H9 (cell line): ENCODE data around the gene SLC6A2. TPM values are rescaled to one million over a fixed set of nuclear protein-coding genes. Genes with fewer than 3 reads are reported as not detected.

ENCODE experiments used
- DNase-seq: peaks from one replicate; pipeline ENCODE4 v3.0.0-alpha.2; 2017
- H2AFZ ChIP-seq: one replicate; pipeline ENCODE4 v1.6.1; 2013; ENCODE audit warnings: mild to moderate bottlenecking, low read length, control low read depth, moderate library complexity
- H2AK5ac ChIP-seq: 2 replicates; pipeline ENCODE4 v1.6.1; 2013; ENCODE audit warnings: low read length, control low read depth, mixed read lengths; ENCODE audit not compliant: insufficient read length
- H2BK120ac ChIP-seq: one replicate; pipeline ENCODE4 v1.6.1; 2013; ENCODE audit warnings: low read depth, mild to moderate bottlenecking, low read length, control low read depth, inconsistent platforms; ENCODE audit not compliant: poor library complexity, severe bottlenecking
- H2BK12ac ChIP-seq: 2 replicates; pipeline ENCODE4 v1.6.1; 2013; ENCODE audit warnings: low read length, control low read depth, mixed read lengths, low read depth; ENCODE audit not compliant: insufficient read length
- H2BK15ac ChIP-seq: 2 replicates; pipeline ENCODE4 v1.6.1; 2013; ENCODE audit warnings: low read depth, low read length, control low read depth
- H2BK20ac ChIP-seq: one replicate; pipeline ENCODE4 v1.6.1; 2013; ENCODE audit warnings: low read depth, mild to moderate bottlenecking, low read length, control low read depth, inconsistent platforms; ENCODE audit not compliant: poor library complexity, severe bottlenecking
- H2BK5ac ChIP-seq: 2 replicates; pipeline ENCODE4 v1.6.1; 2013; ENCODE audit warnings: low read length, control low read depth, mixed read lengths; ENCODE audit not compliant: insufficient read length
- H3K14ac ChIP-seq: 2 replicates; pipeline ENCODE4 v1.6.1; 2013; ENCODE audit warnings: low read length, control low read depth; ENCODE audit not compliant: insufficient read depth
- H3K18ac ChIP-seq: 2 replicates; pipeline ENCODE4 v1.6.1; 2013; ENCODE audit warnings: low read depth, mild to moderate bottlenecking, mixed read lengths, low read length, control low read depth; ENCODE audit not compliant: insufficient read length
- H3K23ac ChIP-seq: 2 replicates; pipeline ENCODE4 v1.6.1; 2013; ENCODE audit warnings: low read length, control low read depth, mixed read lengths, low read depth; ENCODE audit not compliant: insufficient read length
- H3K23me2 ChIP-seq: 2 replicates; pipeline ENCODE4 v1.6.1; 2013; ENCODE audit warnings: low read depth, mild to moderate bottlenecking, mixed read lengths, low read length, control low read depth; ENCODE audit not compliant: insufficient read length, poor library complexity, severe bottlenecking
- H3K27ac ChIP-seq: 2 replicates; pipeline ENCODE4 v1.5.1; 2013; ENCODE audit warnings: low read length, control low read depth, mixed read lengths, low read depth; ENCODE audit not compliant: insufficient read length
- H3K27me3 ChIP-seq: 2 replicates; pipeline ENCODE4 v1.6.1; 2013; ENCODE audit warnings: low read length, control low read depth, inconsistent platforms; ENCODE audit not compliant: insufficient read depth
- H3K4ac ChIP-seq: 2 replicates; pipeline ENCODE4 v1.6.1; 2013; ENCODE audit warnings: low read depth, mild to moderate bottlenecking, control low read depth, inconsistent platforms, low read length, moderate library complexity
- H3K4me1 ChIP-seq: 2 replicates; pipeline ENCODE4 v1.6.1; 2013; ENCODE audit warnings: low read length, control low read depth, inconsistent platforms; ENCODE audit not compliant: insufficient read depth
- H3K4me2 ChIP-seq: 2 replicates; pipeline ENCODE4 v1.6.1; 2013; ENCODE audit warnings: low read length, control low read depth, mixed read lengths; ENCODE audit not compliant: insufficient read length, insufficient read depth
- H3K56ac ChIP-seq: 2 replicates; pipeline ENCODE4 v1.6.1; 2013; ENCODE audit warnings: low read depth, mild to moderate bottlenecking, mixed read lengths, low read length, control low read depth; ENCODE audit not compliant: insufficient read length
- H3K79me1 ChIP-seq: 2 replicates; pipeline ENCODE4 v1.6.1; 2013; ENCODE audit warnings: low read depth, mild to moderate bottlenecking, moderate library complexity, low read length, control low read depth, inconsistent platforms; ENCODE audit not compliant: insufficient read depth, poor library complexity, severe bottlenecking
- H3K79me2 ChIP-seq: 2 replicates; pipeline ENCODE4 v1.6.1; 2013; ENCODE audit warnings: low read length, control low read depth, inconsistent platforms; ENCODE audit not compliant: insufficient read depth
- H3K9ac ChIP-seq: 2 replicates; pipeline ENCODE4 v1.6.1; 2013; ENCODE audit warnings: low read length, control low read depth, mixed read lengths; ENCODE audit not compliant: insufficient read length; ENCODE audit errors: extremely low read depth
- H3K9me3 ChIP-seq: one replicate; pipeline ENCODE4 v1.6.1; 2013; ENCODE audit warnings: low read depth, low read length, inconsistent platforms; ENCODE audit not compliant: control insufficient read depth
- H3T11ph ChIP-seq: one replicate; pipeline ENCODE4 v1.6.1; 2013; ENCODE audit warnings: mild to moderate bottlenecking, low read length, control low read depth, inconsistent platforms
- H4K20me1 ChIP-seq: one replicate; pipeline ENCODE4 v1.6.1; 2013; ENCODE audit not compliant: control insufficient read depth, insufficient read length, insufficient read depth
- H4K5ac ChIP-seq: 2 replicates; pipeline ENCODE4 v1.6.1; 2013; ENCODE audit warnings: low read depth, mild to moderate bottlenecking, mixed read lengths, low read length, control low read depth; ENCODE audit not compliant: insufficient read length
- H4K8ac ChIP-seq: replicated peaks from 2 replicates; pipeline ENCODE4 v1.6.1; 2013; ENCODE audit warnings: low read length, control low read depth, mixed read lengths, low read depth; ENCODE audit not compliant: insufficient read length
- H4K91ac ChIP-seq: 2 replicates; pipeline ENCODE4 v1.6.1; 2013; ENCODE audit warnings: low read depth, mild to moderate bottlenecking, moderate library complexity, mixed read lengths, low read length, control low read depth; ENCODE audit not compliant: insufficient read length
- H3K27ac Mint-ChIP-seq, 3 experiments: 2 replicates in 2 of 3; 3 replicates in 1 of 3; pipeline ENCODE4 v1.8.0; 2020 to 2021; ENCODE audit warnings: mixed read lengths in 3 of 3, mild to moderate bottlenecking in 1 of 3, moderate library complexity in 1 of 3
- H3K27me3 Mint-ChIP-seq: 2 replicates; pipeline ENCODE4 v1.8.0; 2021; ENCODE audit warnings: low read depth, mild to moderate bottlenecking, moderate library complexity, mixed read lengths
- H3K36me3 Mint-ChIP-seq, 3 experiments: 2 replicates in 2 of 3; 3 replicates in 1 of 3; pipeline ENCODE4 v1.8.0; 2020 to 2021; ENCODE audit warnings: low read depth in 3 of 3, mixed read lengths in 3 of 3; ENCODE audit not compliant: insufficient read depth in 1 of 3
- H3K4me1 Mint-ChIP-seq, 2 experiments: 2 replicates each; pipeline ENCODE4 v1.8.0; 2020; ENCODE audit warnings: mixed read lengths in 2 of 2
- H3K4me3 Mint-ChIP-seq, 2 experiments: 2 replicates in 1 of 2; 3 replicates in 1 of 2; pipeline ENCODE4 v1.8.0; 2020 to 2021; ENCODE audit warnings: mild to moderate bottlenecking in 2 of 2, mixed read lengths in 2 of 2, moderate library complexity in 1 of 2
- H3K9me3 Mint-ChIP-seq, 2 experiments: 2 replicates in 1 of 2; 3 replicates in 1 of 2; pipeline ENCODE4 v1.8.0; 2020; ENCODE audit warnings: mild to moderate bottlenecking in 2 of 2, mixed read lengths in 2 of 2, moderate library complexity in 1 of 2
- WGBS: extraction: QIAGEN DNeasy Blood & Tissue Kit; methylation state at CpG from one replicate; pipeline ENCODE4 v1.1.7; 2013; ENCODE audit warnings: missing lambda C conversion rate, low lambda C conversion rate, mixed read lengths; ENCODE audit not compliant: insufficient read length; ENCODE audit errors: extremely low coverage; 5-methylcytosine and 5-hydroxymethylcytosine counted together
- total RNA-seq: library from RNA; stranded (reverse); gene quantifications from 2 replicates; pipeline ENCODE4 v1.2.1, GENCODE V29; 2021
- TF ChIP-seq, protein P1 (sequence below): fragments of 200-600 bp; sonication (generic); conservative IDR thresholded peaks from 3 replicates; pipeline ENCODE4 v1.8.0; 2021; ENCODE audit warnings: antibody characterized with exemption, mild to moderate bottlenecking

Gene SLC6A2
- total RNA-seq, 1 experiment from 2014 or later = 0.24 TPM

GRCh38 chr16:55655381-55655896, 349 bp upstream of the SLC6A2 start:
- no peak overlapping the region for H3K27ac Mint-ChIP-seq
- H3K79me2 ChIP-seq = no peaks in the 10 kb centered on the region
- H4K8ac ChIP-seq = no peak overlapping the region
- no peak overlapping the region for H2BK12ac ChIP-seq
- no peak overlapping the region for H2AK5ac ChIP-seq
- H3K56ac ChIP-seq = no peak overlapping the region
- no peak overlapping the region for H3K9ac ChIP-seq
- H4K20me1 ChIP-seq = no peaks in the 10 kb centered on the region
- H3K23me2 ChIP-seq = peaks cover 10% of the 10 kb centered on the region
- H3K4me1 ChIP-seq = no peaks in the 10 kb centered on the region
- H2BK120ac ChIP-seq = no peak overlapping the region
- H3K27me3 Mint-ChIP-seq = peaks cover 45% of the 10 kb centered on the region
- no peak overlapping the region for H3K14ac ChIP-seq
- no peaks in the 10 kb centered on the region for H3K36me3 Mint-ChIP-seq
- no peak overlapping the region for H4K5ac ChIP-seq
- DNase-seq = no peak
- no peak overlapping the region for H3T11ph ChIP-seq
- H3K9me3 Mint-ChIP-seq = peaks cover 0 to 3% of the 10 kb centered on the region in 2 experiments; a peak in 2 of 5 replicates
- peak overlapping the region; percentile 63 for H3K4me2 ChIP-seq
- no peak overlapping the region for H3K23ac ChIP-seq
- WGBS = no CpG with 5 or more reads among the region's 29 CpGs
- peaks cover 44% of the 10 kb centered on the region; the same call in 1 of the 2 replicates for H3K27me3 ChIP-seq
- H2AFZ ChIP-seq = no peak overlapping the region
- H3K79me1 ChIP-seq = no peaks in the 10 kb centered on the region
- H3K27ac ChIP-seq = no peak overlapping the region
- no peak overlapping the region for H4K91ac ChIP-seq
- TF ChIP-seq, protein P1, sequence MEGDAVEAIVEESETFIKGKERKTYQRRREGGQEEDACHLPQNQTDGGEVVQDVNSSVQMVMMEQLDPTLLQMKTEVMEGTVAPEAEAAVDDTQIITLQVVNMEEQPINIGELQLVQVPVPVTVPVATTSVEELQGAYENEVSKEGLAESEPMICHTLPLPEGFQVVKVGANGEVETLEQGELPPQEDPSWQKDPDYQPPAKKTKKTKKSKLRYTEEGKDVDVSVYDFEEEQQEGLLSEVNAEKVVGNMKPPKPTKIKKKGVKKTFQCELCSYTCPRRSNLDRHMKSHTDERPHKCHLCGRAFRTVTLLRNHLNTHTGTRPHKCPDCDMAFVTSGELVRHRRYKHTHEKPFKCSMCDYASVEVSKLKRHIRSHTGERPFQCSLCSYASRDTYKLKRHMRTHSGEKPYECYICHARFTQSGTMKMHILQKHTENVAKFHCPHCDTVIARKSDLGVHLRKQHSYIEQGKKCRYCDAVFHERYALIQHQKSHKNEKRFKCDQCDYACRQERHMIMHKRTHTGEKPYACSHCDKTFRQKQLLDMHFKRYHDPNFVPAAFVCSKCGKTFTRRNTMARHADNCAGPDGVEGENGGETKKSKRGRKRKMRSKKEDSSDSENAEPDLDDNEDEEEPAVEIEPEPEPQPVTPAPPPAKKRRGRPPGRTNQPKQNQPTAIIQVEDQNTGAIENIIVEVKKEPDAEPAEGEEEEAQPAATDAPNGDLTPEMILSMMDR = no peak
- H2BK15ac ChIP-seq = no peak overlapping the region
- peaks cover 5 to 7% of the 10 kb centered on the region in 2 experiments for H3K4me1 Mint-ChIP-seq
- H3K4ac ChIP-seq = no peak overlapping the region
- no peak overlapping the region for H2BK5ac ChIP-seq
- H3K4me3 Mint-ChIP-seq = no peak overlapping the region
- H3K18ac ChIP-seq = no peak overlapping the region
- no peaks in the 10 kb centered on the region for H3K9me3 ChIP-seq
- no peak overlapping the region for H2BK20ac ChIP-seq
